Kidney epithelial cell (primary cell): Measurements from ENCODE around the gene PPIC. TPM values are rescaled to one million over a fixed set of nuclear protein-coding genes. Genes with fewer than 3 reads are reported as not detected.
A peak's percentile ranks its signal among the peaks of the same experiment; 100 is the strongest.

Experiments used
- DNase-seq: peaks from one replicate; pipeline ENCODE4 v3.0.0-alpha.2; 2010; ENCODE audit warnings: low read depth
- H3K27me3 ChIP-seq: 2 replicates; pipeline ENCODE4 v1.6.0; 2011; ENCODE audit warnings: low read length; ENCODE audit not compliant: control insufficient read depth, insufficient read depth
- H3K36me3 ChIP-seq: 2 replicates; pipeline ENCODE4 v1.5.1; 2011; ENCODE audit warnings: low read length; ENCODE audit not compliant: control insufficient read depth, insufficient read depth
- H3K4me3 ChIP-seq: 2 replicates; pipeline ENCODE4 v1.5.1; 2011; ENCODE audit warnings: low read depth, mild to moderate bottlenecking, control low read depth, low read length
- CTCF ChIP-seq: IDR thresholded peaks from 2 replicates; pipeline ENCODE4 v1.5.1; 2011; ENCODE audit warnings: mild to moderate bottlenecking, moderate library complexity, low read length, control low read depth, inconsistent platforms; ENCODE audit not compliant: insufficient read depth, poor library complexity, severe bottlenecking
- total RNA-seq: library from RNA; depleted of rRNA; stranded (reverse); fragments of >200 nt; gene quantifications from 2 replicates; pipeline ENCODE4 v1.2.3, GENCODE V29; 2015

PPIC gene
- total RNA-seq, 1 donor from 2014 or later = 37.4 TPM

- TF ChIP-seq CTCF = no peak
- no peak for DNase-seq
- H3K36me3 ChIP-seq = no peaks in the 10 kb centered on the region
- H3K4me3 ChIP-seq = no peak overlapping the region
- H3K27me3 ChIP-seq = no peaks in the 10 kb centered on the region
Observed at GRCh38 chr5:123001808-123002207, 34.7 kb downstream of the PPIC start.

GRCh38 chr5:123000731-123001130 lies 35.8 kb downstream of the PPIC start:
- TF ChIP-seq CTCF = no peak
- no peak overlapping the region for H3K4me3 ChIP-seq
- DNase-seq = no peak
- no peaks in the 10 kb centered on the region for H3K36me3 ChIP-seq
- H3K27me3 ChIP-seq = no peaks in the 10 kb centered on the region

DNA sequence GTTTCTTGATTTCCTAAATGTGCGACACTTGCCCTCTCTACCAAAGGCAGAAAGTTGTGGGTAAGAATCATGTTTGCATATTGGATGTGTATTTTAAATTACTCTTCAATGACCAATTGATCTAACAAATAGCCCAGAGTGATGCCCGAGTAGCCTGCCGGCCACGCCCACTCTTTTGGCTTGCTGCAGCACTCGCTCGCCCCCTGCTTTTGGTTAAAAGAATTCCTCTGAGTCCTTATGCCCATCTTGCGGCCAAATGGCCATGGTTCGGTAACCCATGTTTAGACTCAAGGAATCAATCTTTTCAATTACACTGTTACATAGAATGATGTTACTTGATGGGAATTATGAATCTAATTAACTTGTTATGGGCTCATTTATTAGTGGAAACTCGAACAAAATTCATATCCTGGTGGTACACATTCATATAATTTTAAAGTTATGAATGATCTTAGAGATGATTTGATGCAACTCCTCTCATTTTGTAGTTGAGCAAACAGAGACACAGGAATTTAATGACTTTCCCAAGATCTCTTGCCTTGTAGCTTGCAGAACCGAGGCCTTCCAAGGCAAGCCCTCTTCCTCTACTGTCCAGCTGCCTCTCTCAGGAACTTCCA lies 36.5 kb downstream of the PPIC start:
- no peaks in the 10 kb centered on the region for H3K36me3 ChIP-seq
- peak; percentile 49 for TF ChIP-seq CTCF
- no peak for DNase-seq
- H3K27me3 ChIP-seq = no peaks in the 10 kb centered on the region
- no peak overlapping the region for H3K4me3 ChIP-seq

GRCh38 chr5:122997294-122997693 lies 39.2 kb downstream of the PPIC start:
- no peaks in the 10 kb centered on the region for H3K36me3 ChIP-seq
- no peak overlapping the region for H3K4me3 ChIP-seq
- DNase-seq = no peak
- no peaks in the 10 kb centered on the region for H3K27me3 ChIP-seq
- no peak for TF ChIP-seq CTCF

- no peak for DNase-seq
- TF ChIP-seq CTCF = no peak
- Histone ChIP-seq H3K27me3 (no peaks in the 10 kb centered on the region), H3K4me3 (no peak overlapping the region), H3K36me3 (no peaks in the 10 kb centered on the region)
Observed at GRCh38 chr5:122996091-122996490, 40.4 kb downstream of the PPIC start.
